Measurements from ENCODE around the gene FHOD3. TPM values are rescaled to one million over a fixed set of nuclear protein-coding genes. Genes with fewer than 3 reads are reported as not detected.

FHOD3 gene
- total RNA-seq, 4 donors from 2014 or later = 24.1 to 51.4 (median 33.8) TPM

DNA sequence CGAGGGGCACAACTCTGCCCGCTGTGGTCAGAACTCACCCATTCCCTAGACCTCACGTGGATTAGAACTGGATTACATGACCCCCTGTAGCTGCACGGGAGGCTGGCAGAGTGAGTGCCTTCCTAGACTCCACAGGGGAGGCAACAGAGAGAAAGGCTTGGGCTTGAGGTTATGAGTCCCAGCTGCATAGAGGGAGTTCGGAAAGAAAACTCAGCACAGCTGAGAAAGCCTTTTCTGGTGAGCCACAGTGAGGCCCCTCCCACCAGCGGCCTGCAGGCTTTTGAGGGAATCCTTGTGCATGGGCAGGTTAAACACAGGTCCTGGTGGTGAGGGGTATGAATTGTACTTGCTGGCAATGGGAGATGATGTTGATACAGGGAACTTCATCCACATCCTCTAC, 217.3 kb downstream of the FHOD3 start:
- H3K27ac ChIP-seq (replicated peaks in 1 of 4) = no peak overlapping the region
- no peak overlapping the region for H3K4me3 ChIP-seq
- intact Hi-C loops (cut with DNase I) = no loop called here
- peaks cover 0 to 11% (median 0%) of the 10 kb centered on the region in 4 donors for H3K4me1 ChIP-seq
- no peaks in the 10 kb centered on the region for H3K27me3 ChIP-seq
- WGBS = 90% methylated on average over 6 of the region's 6 CpGs
- TF ChIP-seq, protein P1, sequence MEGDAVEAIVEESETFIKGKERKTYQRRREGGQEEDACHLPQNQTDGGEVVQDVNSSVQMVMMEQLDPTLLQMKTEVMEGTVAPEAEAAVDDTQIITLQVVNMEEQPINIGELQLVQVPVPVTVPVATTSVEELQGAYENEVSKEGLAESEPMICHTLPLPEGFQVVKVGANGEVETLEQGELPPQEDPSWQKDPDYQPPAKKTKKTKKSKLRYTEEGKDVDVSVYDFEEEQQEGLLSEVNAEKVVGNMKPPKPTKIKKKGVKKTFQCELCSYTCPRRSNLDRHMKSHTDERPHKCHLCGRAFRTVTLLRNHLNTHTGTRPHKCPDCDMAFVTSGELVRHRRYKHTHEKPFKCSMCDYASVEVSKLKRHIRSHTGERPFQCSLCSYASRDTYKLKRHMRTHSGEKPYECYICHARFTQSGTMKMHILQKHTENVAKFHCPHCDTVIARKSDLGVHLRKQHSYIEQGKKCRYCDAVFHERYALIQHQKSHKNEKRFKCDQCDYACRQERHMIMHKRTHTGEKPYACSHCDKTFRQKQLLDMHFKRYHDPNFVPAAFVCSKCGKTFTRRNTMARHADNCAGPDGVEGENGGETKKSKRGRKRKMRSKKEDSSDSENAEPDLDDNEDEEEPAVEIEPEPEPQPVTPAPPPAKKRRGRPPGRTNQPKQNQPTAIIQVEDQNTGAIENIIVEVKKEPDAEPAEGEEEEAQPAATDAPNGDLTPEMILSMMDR (IDR thresholded peaks at IDR 0.05) = no peak
- TF ChIP-seq POLR2A (IDR thresholded peaks at IDR 0.05; ENCODE audit: low read depth) (no peak), POLR2AphosphoS5 (IDR thresholded peaks at IDR 0.05) (no peak), EP300 (IDR thresholded peaks at IDR 0.05) (no peak)
- no peak for DNase-seq (ENCODE audit: extremely low spot score)
- H3K36me3 ChIP-seq = no peaks in the 10 kb centered on the region
- no peaks in the 10 kb centered on the region for H3K9me3 ChIP-seq

DNA sequence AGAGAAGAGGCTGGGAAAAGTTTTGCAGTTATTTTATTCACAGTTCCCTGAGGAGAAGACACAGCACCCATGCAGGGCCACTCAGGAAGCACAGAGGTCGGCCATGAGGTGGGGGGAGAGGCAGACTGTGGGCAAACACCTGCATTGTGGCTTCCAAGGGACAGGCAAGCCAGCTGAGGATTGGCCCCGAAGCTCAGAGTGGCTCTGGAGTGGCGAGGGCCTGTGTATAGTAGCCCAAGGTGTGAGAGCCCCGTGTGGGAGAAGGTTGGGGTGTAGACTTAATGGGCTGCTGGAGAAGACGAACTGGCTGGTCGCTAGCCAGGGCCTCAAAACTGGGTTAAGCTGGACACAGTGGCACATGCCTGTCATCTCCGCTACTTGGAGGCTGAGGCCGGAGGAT, 218.7 kb downstream of the FHOD3 start:
- Histone ChIP-seq H3K9me3 (no peaks in the 10 kb centered on the region), H3K4me3 (no peak overlapping the region), H3K27me3 (no peaks in the 10 kb centered on the region), H3K27ac (replicated peaks in 1 of 4) (no peak overlapping the region), H3K4me1 (peaks cover 0 to 11% (median 2%) of the 10 kb centered on the region in 4 donors), H3K36me3 (no peaks in the 10 kb centered on the region)
- no peak for TF ChIP-seq POLR2AphosphoS5 (IDR thresholded peaks at IDR 0.05)
- TF ChIP-seq EP300 (IDR thresholded peaks at IDR 0.05) = no peak
- TF ChIP-seq, protein P1 (IDR thresholded peaks at IDR 0.05) = no peak
- no peak for TF ChIP-seq POLR2A (IDR thresholded peaks at IDR 0.05; ENCODE audit: low read depth)
- intact Hi-C loops (cut with DNase I) = no loop called here
- DNase-seq (ENCODE audit: extremely low spot score) = no peak
- WGBS = 92% methylated on average over 6 of the region's 8 CpGs

DNA sequence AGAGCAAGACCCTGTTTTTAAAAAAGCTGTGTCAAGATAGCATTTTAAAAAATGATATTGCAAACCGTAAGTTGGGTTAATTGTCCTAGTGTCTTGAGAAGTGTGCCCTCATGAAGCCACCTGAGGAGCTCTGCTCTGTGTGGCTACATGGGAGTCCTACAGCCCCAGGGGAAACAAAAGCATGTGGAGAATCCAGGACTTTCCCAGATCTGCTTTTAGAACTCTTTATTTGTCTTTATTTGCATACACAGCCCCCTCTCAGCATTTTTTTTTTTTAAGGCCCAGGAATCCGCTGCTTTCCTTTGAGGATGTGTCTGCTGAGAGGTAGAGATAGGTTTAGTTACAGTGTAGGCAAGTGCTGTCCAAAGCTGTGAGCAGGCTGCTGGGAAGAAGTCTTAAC, 219.2 kb downstream of the FHOD3 start:
- intact Hi-C loops (cut with DNase I) = no loop called here
- no peaks in the 10 kb centered on the region for H3K36me3 ChIP-seq
- H3K4me3 ChIP-seq = no peak overlapping the region
- no peak overlapping the region for H3K27ac ChIP-seq (replicated peaks in 1 of 4)
- H3K27me3 ChIP-seq = no peaks in the 10 kb centered on the region
- 92% methylated on average over 2 of the region's 2 CpGs for WGBS
- H3K4me1 ChIP-seq = peaks cover 0 to 10% (median 2%) of the 10 kb centered on the region in 4 donors
- TF ChIP-seq, protein P1 (IDR thresholded peaks at IDR 0.05) = no peak
- TF ChIP-seq EP300 (IDR thresholded peaks at IDR 0.05) (no peak), POLR2A (IDR thresholded peaks at IDR 0.05; ENCODE audit: low read depth) (no peak), POLR2AphosphoS5 (IDR thresholded peaks at IDR 0.05) (no peak)
- H3K9me3 ChIP-seq = no peaks in the 10 kb centered on the region
- no peak for DNase-seq (ENCODE audit: extremely low spot score)

DNA sequence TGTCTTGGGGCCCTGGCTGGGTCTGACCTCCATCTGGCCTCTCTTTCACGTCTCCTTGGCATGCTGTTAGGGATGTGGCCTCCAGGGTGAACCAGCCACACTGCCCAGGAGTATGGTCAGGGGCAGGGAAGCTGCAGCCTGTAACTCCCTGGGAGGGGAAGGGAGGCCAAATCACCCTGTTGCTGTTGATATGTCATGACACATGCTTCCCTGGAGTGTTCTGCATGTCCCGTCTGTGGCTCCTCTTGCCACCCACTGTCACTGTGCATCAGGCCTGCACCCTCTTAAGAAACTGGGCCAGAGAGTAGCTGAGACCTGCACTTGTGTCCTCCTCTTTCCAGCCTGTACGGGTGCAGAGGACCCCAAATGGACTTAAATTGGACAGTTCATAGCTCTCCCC, 221.3 kb downstream of the FHOD3 start:
- WGBS = 60% methylated on average over 2 of the region's 3 CpGs
- Histone ChIP-seq H3K36me3 (no peaks in the 10 kb centered on the region), H3K9me3 (no peaks in the 10 kb centered on the region), H3K4me3 (no peak overlapping the region), H3K27ac (replicated peaks in 1 of 4) (no peak overlapping the region), H3K27me3 (no peaks in the 10 kb centered on the region), H3K4me1 (peaks cover 0 to 4% (median 2%) of the 10 kb centered on the region in 4 donors)
- intact Hi-C loops (cut with DNase I) = no loop called here
- no peak for DNase-seq (ENCODE audit: extremely low spot score)
- TF ChIP-seq, protein P1 (IDR thresholded peaks at IDR 0.05) = no peak
- TF ChIP-seq POLR2A (IDR thresholded peaks at IDR 0.05; ENCODE audit: low read depth) = no peak

DNA sequence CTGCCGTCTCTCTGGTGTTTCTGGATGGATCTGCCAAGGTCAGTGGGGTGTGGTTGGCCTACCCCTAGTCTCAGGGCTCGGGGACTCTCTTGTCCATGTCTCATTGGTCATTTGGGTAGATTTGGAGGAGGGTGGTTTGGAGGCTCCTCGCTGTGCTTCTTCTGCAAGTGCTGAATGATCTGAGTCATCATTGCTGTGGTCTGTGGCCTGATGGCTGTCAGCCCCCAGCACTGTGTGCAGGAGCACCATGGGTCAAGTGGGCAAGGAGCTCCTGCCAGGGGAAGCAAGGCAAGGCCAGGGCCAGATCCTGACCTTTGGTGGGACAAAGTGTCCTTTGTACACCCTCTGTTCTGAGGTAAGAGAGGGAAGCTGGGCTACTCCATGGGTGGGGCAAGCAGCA, 221.8 kb downstream of the FHOD3 start:
- Histone ChIP-seq H3K4me3 (no peak overlapping the region), H3K4me1 (peaks cover 0 to 4% (median 2%) of the 10 kb centered on the region in 4 donors), H3K27me3 (no peaks in the 10 kb centered on the region), H3K9me3 (no peaks in the 10 kb centered on the region), H3K27ac (replicated peaks in 1 of 4) (no peak overlapping the region), H3K36me3 (no peaks in the 10 kb centered on the region)
- DNase-seq (ENCODE audit: extremely low spot score) = no peak
- WGBS = 72% methylated on average over 3 of the region's 3 CpGs
- TF ChIP-seq EP300 (IDR thresholded peaks at IDR 0.05) (no peak), POLR2A (IDR thresholded peaks at IDR 0.05; ENCODE audit: low read depth) (no peak), POLR2AphosphoS5 (IDR thresholded peaks at IDR 0.05) (no peak)
- TF ChIP-seq, protein P1 (IDR thresholded peaks at IDR 0.05) = no peak
- intact Hi-C loops (cut with DNase I) = no loop called here

Measured in esophagus muscularis mucosa (tissue), 4 donors.